NCI-H2029 treated with DMSO at 0.1 percent for 48 hours (cell line): ENCODE results near the gene DTNA.

Source experiments
- DNase-seq: peaks from one replicate; lab custom pipeline; 2025; lab: John Stamatoyannopoulos, UW

The DTNA gene

GRCh38 chr18:34859496-34859895, 149.4 kb downstream of the DTNA start:
- DNase-seq, result no peak

GRCh38 chr18:34862561-34862960, 152.5 kb downstream of the DTNA start:
- DNase-seq, result no peak

- DNase-seq, result no peak
Observed at GRCh38 chr18:34863702-34864101, 153.6 kb downstream of the DTNA start.

- DNase-seq, result no peak
Observed at GRCh38 chr18:34864836-34865497, 154.9 kb downstream of the DTNA start.

- no peak for DNase-seq
Observed at GRCh38 chr18:34866310-34866709, 156.2 kb downstream of the DTNA start.

GRCh38 chr18:34866739-34867138, 156.6 kb downstream of the DTNA start:
- no peak for DNase-seq

- DNase-seq, result no peak
Observed at GRCh38 chr18:34867520-34867919, 157.4 kb downstream of the DTNA start.

- no peak for DNase-seq
Observed at GRCh38 chr18:34870555-34871310, 160.6 kb downstream of the DTNA start.

- no peak for DNase-seq
Observed at GRCh38 chr18:34871435-34871834, 161.3 kb downstream of the DTNA start.

- DNase-seq, result no peak
Observed at GRCh38 chr18:34872066-34872465, 162.0 kb downstream of the DTNA start.

- DNase-seq, result no peak
Observed at GRCh38 chr18:34873986-34874580, 164.0 kb downstream of the DTNA start.

- DNase-seq, result no peak
Observed at GRCh38 chr18:34875150-34875549, 165.1 kb downstream of the DTNA start.

GRCh38 chr18:34880403-34880802, 170.3 kb downstream of the DTNA start:
- DNase-seq, result no peak

GRCh38 chr18:34880882-34881834, 171.1 kb downstream of the DTNA start:
- DNase-seq, result no peak

GRCh38 chr18:34884436-34884835, 174.3 kb downstream of the DTNA start:
- no peak for DNase-seq

GRCh38 chr18:34886177-34886576, 176.1 kb downstream of the DTNA start:
- DNase-seq, result no peak

- DNase-seq, result no peak
Observed at GRCh38 chr18:34887881-34888580, 177.9 kb downstream of the DTNA start.

- no peak for DNase-seq
Observed at GRCh38 chr18:34890486-34891085, 180.5 kb downstream of the DTNA start.

GRCh38 chr18:34892379-34892778, 182.3 kb downstream of the DTNA start:
- no peak for DNase-seq

GRCh38 chr18:34893239-34893638, 183.1 kb downstream of the DTNA start:
- DNase-seq, result no peak

- no peak for DNase-seq
Observed at GRCh38 chr18:34901299-34901698, 191.2 kb downstream of the DTNA start.
